HK-2 (cell line): ENCODE results near the gene HSPA8.
A peak's percentile ranks its signal among the peaks of the same experiment; 100 is the strongest.

Experiments
- DNase-seq: peaks from one replicate; pipeline ENCODE4 v3.0.0-alpha.2; 2018; ENCODE audit not compliant: unreplicated experiment

Gene HSPA8

GRCh38 chr11:123072332-123072761 lies 10.4 kb upstream of the HSPA8 start:
- no peak for DNase-seq

GRCh38 chr11:123069908-123070821 lies 8.2 kb upstream of the HSPA8 start:
- no peak for DNase-seq

- DNase-seq = no peak
Observed at GRCh38 chr11:123065621-123066020, 3.7 kb upstream of the HSPA8 start.

- no peak for DNase-seq
Observed at GRCh38 chr11:123063826-123064657, 2.1 kb upstream of the HSPA8 start.

- DNase-seq = peak; percentile 27
Observed at GRCh38 chr11:123062892-123063825, 1.2 kb upstream of the HSPA8 start.

DNA sequence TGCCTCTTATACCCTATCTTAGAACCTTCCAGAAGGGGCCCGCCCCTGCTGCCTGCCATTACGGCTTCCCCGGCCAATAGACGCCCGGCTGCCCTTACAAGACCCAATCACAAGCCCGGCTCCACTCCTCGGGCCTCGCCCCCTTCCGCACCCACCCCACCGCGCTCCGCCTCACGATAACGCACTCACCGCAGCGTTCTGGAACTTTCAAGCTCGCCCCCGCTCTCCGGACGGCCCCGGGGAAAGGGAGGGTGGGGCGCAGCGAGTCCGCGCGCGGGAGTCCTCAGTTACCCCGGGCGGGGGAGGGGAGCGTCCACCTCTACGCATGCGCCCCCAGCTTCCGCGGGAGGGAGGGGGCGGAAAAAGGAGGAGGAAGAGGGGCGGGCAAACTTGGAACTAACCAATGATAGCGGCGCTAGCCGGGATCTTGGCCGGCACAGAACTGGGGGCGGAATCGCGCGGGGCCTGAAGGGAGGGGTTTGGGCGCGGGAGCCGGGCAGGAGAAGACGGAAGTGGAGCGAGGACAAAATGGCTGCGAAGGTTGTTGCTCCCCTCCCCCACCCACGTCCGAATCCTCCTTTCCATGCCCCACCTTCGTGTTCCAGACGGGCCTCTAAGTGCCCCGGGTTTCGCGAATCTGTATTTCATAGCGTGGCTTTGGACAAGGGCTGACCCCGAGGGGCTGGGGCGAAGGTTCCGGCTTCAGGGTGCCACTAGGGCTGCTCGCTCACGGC lies 389 bp upstream of the HSPA8 start:
- DNase-seq = peak; percentile 98

DNA sequence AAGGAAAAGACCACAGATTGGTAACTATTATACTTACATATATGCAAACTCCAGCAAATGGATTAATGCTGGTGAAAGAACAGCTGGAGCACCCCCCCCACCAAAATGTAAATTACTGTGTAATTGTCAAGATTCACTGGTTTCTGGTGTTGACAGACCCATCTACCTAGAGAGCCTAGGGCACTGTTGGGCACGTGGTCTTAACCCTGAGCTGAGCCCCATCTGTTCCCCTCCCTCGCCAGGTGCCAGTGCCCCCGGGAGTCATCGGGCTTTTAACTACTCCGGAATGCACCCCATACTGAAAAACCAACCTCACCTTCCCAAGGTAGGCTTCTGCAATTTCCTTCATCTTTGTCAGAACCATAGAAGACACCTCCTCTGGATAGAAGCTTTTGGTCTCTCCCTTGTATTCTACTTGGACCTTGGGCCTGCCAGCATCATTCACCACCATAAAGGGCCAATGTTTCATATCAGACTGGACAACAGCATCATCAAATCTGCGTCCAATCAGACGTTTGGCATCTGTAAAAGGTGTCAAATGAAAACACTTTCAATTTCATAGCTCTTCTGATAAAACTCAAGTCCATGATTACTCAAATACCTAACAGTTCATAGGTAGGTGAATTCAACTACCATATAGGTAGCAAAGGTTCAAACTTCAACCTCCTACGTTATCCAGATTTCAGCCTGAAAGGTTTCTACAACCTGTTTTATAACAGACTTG lies 1.5 kb downstream of the HSPA8 start:
- peak; percentile 7 for DNase-seq

- peak; percentile 3 for DNase-seq
Observed at GRCh38 chr11:123059041-123059920, 2.7 kb downstream of the HSPA8 start.

DNA sequence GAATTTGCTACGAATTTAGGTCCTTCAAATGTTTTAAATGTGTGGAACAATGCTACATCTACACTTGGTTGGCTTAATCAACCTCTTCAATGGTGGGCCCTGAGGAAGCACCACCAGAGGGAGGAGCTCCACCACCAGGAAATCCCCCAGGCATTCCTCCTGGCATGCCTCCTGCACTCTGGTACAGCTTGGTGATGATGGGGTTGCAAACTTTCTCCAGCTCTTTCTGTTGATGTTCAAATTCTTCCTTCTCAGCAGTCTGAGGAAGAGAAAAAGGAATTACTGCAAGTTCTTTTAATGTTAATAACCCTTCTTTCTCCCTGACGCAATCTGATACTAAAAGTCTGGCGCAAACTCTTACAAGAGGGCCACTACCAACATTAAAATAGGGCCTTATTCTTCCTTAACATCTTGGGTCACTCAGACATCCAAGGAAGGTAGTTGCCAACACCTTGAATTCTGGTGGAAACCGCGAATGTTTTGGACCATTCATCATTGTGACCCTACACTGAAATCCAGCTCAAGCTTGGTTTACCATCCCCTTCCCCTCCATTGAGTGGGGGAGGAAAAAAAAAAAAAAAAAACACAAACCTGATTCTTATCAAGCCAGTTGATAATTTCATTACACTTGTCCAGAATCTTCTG lies 4.2 kb downstream of the HSPA8 start:
- no peak for DNase-seq

GRCh38 chr11:123056835-123057491 lies 5.0 kb downstream of the HSPA8 start:
- peak; percentile 3 for DNase-seq

GRCh38 chr11:123055191-123055901 lies 6.6 kb downstream of the HSPA8 start:
- DNase-seq = peak; percentile 17

DNA sequence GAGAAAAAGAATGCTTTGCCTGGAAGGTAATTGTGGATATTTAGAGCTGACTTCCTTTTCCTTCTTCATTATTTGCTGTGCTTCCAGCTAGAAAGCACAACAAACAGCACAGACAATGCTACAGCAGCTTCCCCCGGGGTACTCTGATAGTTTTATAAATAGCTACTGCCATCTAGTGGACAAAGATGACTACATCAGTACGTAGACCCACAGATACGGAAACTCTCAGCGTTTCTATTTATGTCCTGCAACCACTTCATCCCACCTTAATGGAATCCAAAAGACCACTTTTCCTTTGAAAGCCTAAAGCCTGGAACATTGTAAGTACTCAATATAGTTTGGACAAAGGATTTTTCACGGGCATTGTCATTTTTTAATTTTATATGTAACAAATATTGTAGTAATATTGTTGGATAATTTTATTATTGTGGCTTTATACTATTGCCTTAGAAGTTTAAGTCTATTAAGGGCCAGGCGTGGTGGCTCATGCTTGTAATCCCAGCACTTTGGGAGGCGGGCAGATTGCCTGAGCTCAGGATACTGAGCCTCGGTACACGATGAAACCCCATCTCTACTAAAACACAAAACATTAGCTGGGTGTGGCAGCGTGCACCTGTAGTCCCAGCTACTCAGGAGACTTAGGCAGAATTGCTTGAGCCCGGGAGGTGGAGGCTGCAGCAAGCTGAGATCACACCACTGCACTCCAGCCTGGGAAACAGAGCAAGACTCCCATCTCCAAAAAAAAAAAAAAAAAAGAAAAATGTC lies 7.5 kb downstream of the HSPA8 start:
- peak; percentile 16 for DNase-seq

DNA sequence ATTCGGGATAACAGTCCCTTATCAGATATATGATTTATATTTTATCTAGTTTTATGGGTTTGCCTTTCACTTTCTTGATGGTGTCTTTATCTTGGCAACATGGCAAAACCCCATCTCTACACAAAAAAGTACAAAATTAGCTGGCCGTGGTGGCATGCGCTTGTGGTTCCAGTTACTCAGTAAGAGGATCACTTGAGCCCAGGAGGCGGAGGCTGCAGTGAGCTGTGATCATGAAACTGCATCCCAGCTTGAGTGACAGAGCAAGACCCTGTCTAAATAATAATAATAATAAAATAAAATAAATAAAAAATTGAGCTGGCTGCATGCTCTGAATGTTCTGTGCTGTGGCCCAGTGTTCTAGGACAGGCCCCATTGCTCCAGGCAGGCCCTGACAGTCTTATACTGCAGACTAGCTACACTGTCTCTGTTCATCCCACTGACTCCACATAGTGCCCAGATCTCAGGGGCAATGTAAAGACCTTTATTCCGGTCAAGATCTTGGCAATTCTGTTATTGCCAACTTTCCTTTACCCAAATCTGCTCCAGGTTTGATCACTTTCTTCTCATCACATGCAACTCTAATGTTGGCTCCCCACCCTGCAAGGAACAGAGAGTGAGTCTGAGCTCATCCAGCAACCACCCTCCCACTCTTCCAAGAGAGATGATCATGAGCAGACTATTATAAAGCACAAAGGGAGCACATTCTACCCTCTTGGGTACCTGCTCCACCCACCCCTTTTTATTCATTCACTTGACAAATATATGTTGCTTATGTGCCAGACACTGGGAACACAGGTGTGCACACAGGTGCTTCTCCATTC lies 8.8 kb downstream of the HSPA8 start:
- DNase-seq = peak; percentile 18

DNA sequence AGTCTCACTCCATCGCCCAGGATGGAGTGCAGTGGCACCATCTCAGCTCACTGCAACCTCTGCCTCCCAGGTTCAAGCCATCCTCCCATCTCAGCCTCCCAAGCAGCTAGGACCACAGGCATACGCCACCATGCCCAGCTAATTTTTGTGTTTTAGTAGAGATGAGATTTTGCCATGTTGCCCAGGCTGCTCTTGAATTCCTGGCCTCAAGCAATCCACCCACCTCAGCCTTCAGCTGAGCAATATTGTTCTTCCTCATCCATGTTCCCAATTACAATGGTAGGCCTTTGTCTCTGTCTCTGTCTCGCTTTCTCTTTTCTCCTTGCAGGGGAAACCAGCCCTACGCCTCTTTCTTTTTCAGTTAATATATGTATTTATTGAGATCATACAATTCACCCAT lies 10.3 kb downstream of the HSPA8 start:
- DNase-seq = no peak

DNA sequence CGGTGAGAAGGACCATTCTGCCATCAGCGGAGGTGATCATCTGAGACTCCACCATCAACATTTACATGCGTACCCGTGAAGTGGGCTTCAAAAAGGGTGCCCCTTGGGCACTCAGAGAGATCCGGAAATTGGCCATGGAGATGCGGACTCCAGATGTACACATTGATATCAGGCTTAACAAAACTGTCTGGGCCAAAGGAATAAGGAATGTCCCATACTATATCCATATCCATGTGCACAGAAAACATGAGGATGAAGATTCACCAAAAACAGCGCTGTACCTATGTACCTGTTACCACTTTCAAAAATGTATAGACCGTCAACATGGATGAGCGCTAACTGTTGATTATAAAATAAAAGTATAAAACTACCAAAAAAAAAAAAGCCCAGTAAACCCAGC lies 10.8 kb downstream of the HSPA8 start:
- DNase-seq = no peak

DNA sequence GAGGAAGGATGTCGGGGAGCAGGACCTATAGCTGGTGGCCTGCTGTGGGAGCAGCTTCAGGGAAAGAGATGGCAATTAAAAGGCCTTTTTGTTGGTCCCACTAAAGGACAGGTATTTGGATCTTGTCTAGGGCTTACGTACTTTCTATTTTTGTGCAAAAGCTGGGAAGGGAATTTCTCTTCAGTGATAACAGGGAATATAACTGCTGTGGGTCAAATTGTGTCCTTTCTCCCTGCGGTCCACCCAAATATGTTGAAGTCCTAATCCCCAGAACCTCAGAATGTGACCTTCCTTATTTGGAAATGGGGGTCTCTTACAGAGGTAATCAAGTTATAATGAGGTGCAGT lies 14.0 kb downstream of the HSPA8 start:
- no peak for DNase-seq
